Lung (tissue), 12 donors: ENCODE measurements around the gene ITGAD. TPM values are rescaled to one million over a fixed set of nuclear protein-coding genes. Genes with fewer than 3 reads are reported as not detected.

Experiments used
- ATAC-seq: fragments of 200-7000 bp; cut with Tn5 transposase; one replicate; pipeline ENCODE4 v1.9.1; 2020; ENCODE audit warnings: moderate number of reproducible peaks; ENCODE audit not compliant: insufficient read depth, low FRiP score
- DNase-seq, 3 donors: peaks; one replicate each; pipeline ENCODE4 v3.0.0-alpha.2; 2013 to 2017
- H3K27ac ChIP-seq, 2 donors: one replicate each; pipeline ENCODE4 v1.5.1; 2013; ENCODE audit warnings: mild to moderate bottlenecking in 2 of 2, moderate library complexity in 2 of 2, control low read depth in 1 of 2, inconsistent platforms in 1 of 2, low read depth in 1 of 2, low read length in 1 of 2
- H3K27me3 ChIP-seq, 3 donors: one replicate each; pipeline ENCODE4 v1.5.1; 2013; ENCODE audit warnings: low read length in 2 of 3; ENCODE audit not compliant: control insufficient read depth in 3 of 3, insufficient read depth in 3 of 3
- H3K36me3 ChIP-seq, 4 donors: one replicate each; pipeline ENCODE4 v1.5.1; 2013; ENCODE audit warnings: low read length in 4 of 4, mild to moderate bottlenecking in 1 of 4, moderate library complexity in 1 of 4; ENCODE audit not compliant: control insufficient read depth in 4 of 4, insufficient read depth in 4 of 4
- H3K4me1 ChIP-seq, 5 donors: one replicate each; pipeline ENCODE4 v1.5.1; 2013; ENCODE audit warnings: low read length in 5 of 5, mild to moderate bottlenecking in 2 of 5, moderate library complexity in 1 of 5; ENCODE audit not compliant: control insufficient read depth in 5 of 5, insufficient read depth in 5 of 5
- H3K4me3 ChIP-seq: one replicate; pipeline ENCODE4 v1.5.1; 2013; ENCODE audit warnings: mild to moderate bottlenecking, control low read depth, moderate library complexity
- H3K9ac ChIP-seq, 2 donors: one replicate each; pipeline ENCODE4 v1.5.1; 2013; ENCODE audit warnings: low read length in 2 of 2, control low read depth in 1 of 2; ENCODE audit not compliant: insufficient read depth in 1 of 2
- H3K9me3 ChIP-seq, 4 donors: one replicate each; pipeline ENCODE4 v1.5.1; 2013; ENCODE audit warnings: low read length in 3 of 4, mild to moderate bottlenecking in 1 of 4, moderate library complexity in 1 of 4; ENCODE audit not compliant: control insufficient read depth in 4 of 4, insufficient read depth in 3 of 4
- CTCF ChIP-seq: IDR thresholded peaks from 2 replicates; pipeline ENCODE4 v1.5.1; 2012; ENCODE audit warnings: mild to moderate bottlenecking; ENCODE audit errors: control extremely low read depth, extremely low read depth
- WGBS, 2 donors: extraction: QIAGEN DNeasy Blood & Tissue Kit; methylation state at CpG; one replicate each; pipeline ENCODE4 v1.1.7; 2013; 5-methylcytosine and 5-hydroxymethylcytosine counted together
- polyA plus RNA-seq, 2 donors: library from polyadenylated mRNA; stranded (reverse); fragments of 200-250 nt; gene quantifications; one replicate each; pipeline ENCODE4 v1.2.1, GENCODE V29; 2013
- total RNA-seq, 2 donors: library from RNA; depleted of rRNA in 1 of 2; stranded (reverse); fragments of >200 nt in 1 of 2; gene quantifications; one replicate each; pipeline ENCODE4 v1.2.1, GENCODE V29; 2014 to 2021
- donor health status: control.
- donor health status: control.
- donor health status: Bipolar disorder and iron deficiency.
- donor health status: healthy.
- donor health status: DM: yes; HTN: yes; CAD: no.

Gene ITGAD
- total and polyA plus RNA-seq, 4 donors = 0.19 to 1.5 (median 0.33) TPM

- Histone ChIP-seq H3K27me3 (no peaks in the 10 kb centered on the region), H3K27ac (no peak overlapping the region), H3K4me3 (no peak overlapping the region), H3K4me1 (peaks cover 0 to 23% (median 8%) of the 10 kb centered on the region in 5 donors), H3K36me3 (peaks cover 6 to 23% (median 17%) of the 10 kb centered on the region in 4 donors), H3K9ac (no peak overlapping the region), H3K9me3 (no peaks in the 10 kb centered on the region)
- no peak for TF ChIP-seq CTCF
- WGBS, 2 donors = 92 to 93% methylated on average over 12 of the region's 12 CpGs
- DNase-seq (no peak), ATAC-seq (no peak)
These were observed 81.9 kb downstream of the ITGAD start for GRCh38 chr16:31474773-31475738.

GRCh38 chr16:31475946-31476302 is 82.8 kb downstream of the ITGAD start:
- Histone ChIP-seq H3K4me1 (peaks cover 0 to 20% (median 8%) of the 10 kb centered on the region in 5 donors), H3K9ac (no peak overlapping the region), H3K4me3 (no peak overlapping the region), H3K36me3 (peaks cover 6 to 23% (median 17%) of the 10 kb centered on the region in 4 donors), H3K27me3 (no peaks in the 10 kb centered on the region), H3K9me3 (no peaks in the 10 kb centered on the region), H3K27ac (no peak overlapping the region)
- ATAC-seq (no peak), DNase-seq (no peak)
- no peak for TF ChIP-seq CTCF
- WGBS, 2 donors = 61 to 80% methylated on average over 26 of the region's 26 CpGs

Other genes with a start within 250 kb of the ITGAD start
- 1 to 10 TPM in 1 of 2 donors, under 1 TPM in 1; 0.43 to 4.2 TPM for gene PRSS36, start 243.3 kb upstream of the ITGAD start, total RNA-seq
- 1 to 10 TPM; 2.6 to 3.6 TPM for gene PRSS36, start 243.3 kb upstream of the ITGAD start, polyA plus RNA-seq
- gene FUS, start 213.2 kb upstream of the ITGAD start, total RNA-seq = 100 to 1,000 TPM; 110 to 272 TPM
- gene FUS, start 213.2 kb upstream of the ITGAD start, polyA plus RNA-seq = 100 to 1,000 TPM; 237 to 248 TPM
- gene PYCARD, start 190.6 kb upstream of the ITGAD start, total RNA-seq = 10 to 100 TPM; 24.1 to 77.8 TPM
- gene PYCARD, start 190.6 kb upstream of the ITGAD start, polyA plus RNA-seq = 100 to 1,000 TPM in 1 of 2 donors, 10 to 100 TPM in 1; 62.3 to 119 TPM
- under 1 TPM in 1 of 2 donors, not detected in 1; 0.09 TPM for gene TRIM72, start 179.2 kb upstream of the ITGAD start, total RNA-seq
- under 1 TPM; 0.02 to 0.03 TPM for gene TRIM72, start 179.2 kb upstream of the ITGAD start, polyA plus RNA-seq
- gene PYDC1, start 176.2 kb upstream of the ITGAD start, total RNA-seq = not detected
- not detected for gene PYDC1, start 176.2 kb upstream of the ITGAD start, polyA plus RNA-seq
- 10 to 100 TPM; 11.0 to 56.2 TPM for gene ITGAM, start 133.4 kb upstream of the ITGAD start, total RNA-seq
- 10 to 100 TPM in 1 of 2 donors, 1 to 10 TPM in 1; 9.2 to 84.0 TPM for gene ITGAM, start 133.4 kb upstream of the ITGAD start, polyA plus RNA-seq
- gene ITGAX, start 38.2 kb upstream of the ITGAD start, total RNA-seq = 100 to 1,000 TPM in 1 of 2 donors, 10 to 100 TPM in 1; 38.1 to 134 TPM
- gene ITGAX, start 38.2 kb upstream of the ITGAD start, polyA plus RNA-seq = 100 to 1,000 TPM in 1 of 2 donors, 10 to 100 TPM in 1; 93.1 to 148 TPM
- gene COX6A2, start 35.0 kb downstream of the ITGAD start, total RNA-seq = not detected
- not detected for gene COX6A2, start 35.0 kb downstream of the ITGAD start, polyA plus RNA-seq
- gene ZNF843, start 49.5 kb downstream of the ITGAD start, total RNA-seq = 1 to 10 TPM; 1.2 to 1.4 TPM
- under 1 TPM; 0.25 to 0.30 TPM for gene ZNF843, start 49.5 kb downstream of the ITGAD start, polyA plus RNA-seq
- gene ARMC5, start 66.2 kb downstream of the ITGAD start, total RNA-seq = 10 to 100 TPM in 1 of 2 donors, 1 to 10 TPM in 1; 8.2 to 16.7 TPM
- 10 to 100 TPM; 11.4 to 13.2 TPM for gene ARMC5, start 66.2 kb downstream of the ITGAD start, polyA plus RNA-seq
- 10 to 100 TPM; 45.4 to 58.9 TPM for gene TGFB1I1, start 78.8 kb downstream of the ITGAD start, total RNA-seq
- gene TGFB1I1, start 78.8 kb downstream of the ITGAD start, polyA plus RNA-seq = 10 to 100 TPM; 25.1 to 29.9 TPM
- 1 to 10 TPM in 1 of 2 donors, under 1 TPM in 1; 0.85 to 1.7 TPM for gene SLC5A2, start 89.8 kb downstream of the ITGAD start, total RNA-seq
- gene SLC5A2, start 89.8 kb downstream of the ITGAD start, polyA plus RNA-seq = 1 to 10 TPM; 2.9 to 3.1 TPM
- 10 to 100 TPM; 75.9 to 82.7 TPM for gene RUSF1, start 115.1 kb downstream of the ITGAD start, total RNA-seq
- 10 to 100 TPM; 56.1 to 70.3 TPM for gene RUSF1, start 115.1 kb downstream of the ITGAD start, polyA plus RNA-seq
- gene AHSP, start 134.6 kb downstream of the ITGAD start, total RNA-seq = 10 to 100 TPM in 1 of 2 donors, not detected in 1; 47.8 TPM
- gene AHSP, start 134.6 kb downstream of the ITGAD start, polyA plus RNA-seq = under 1 TPM in 1 of 2 donors, not detected in 1; 0.30 TPM